GM19023 (cell line): ENCODE results near the gene ZNF277.
"Not testable (repeated sequence)": the region's sequence is repeated elsewhere in the genome, so short reads cannot be mapped to it uniquely, and the experiment has no call there.

Source experiments
- ATAC-seq: cut with Tn5 transposase; IDR thresholded peaks from one replicate; pipeline ENCODE4 v1.9.1; 2021; ENCODE audit warnings: mild to moderate bottlenecking, moderate library complexity; ENCODE audit not compliant: unreplicated experiment

The ZNF277 gene

DNA sequence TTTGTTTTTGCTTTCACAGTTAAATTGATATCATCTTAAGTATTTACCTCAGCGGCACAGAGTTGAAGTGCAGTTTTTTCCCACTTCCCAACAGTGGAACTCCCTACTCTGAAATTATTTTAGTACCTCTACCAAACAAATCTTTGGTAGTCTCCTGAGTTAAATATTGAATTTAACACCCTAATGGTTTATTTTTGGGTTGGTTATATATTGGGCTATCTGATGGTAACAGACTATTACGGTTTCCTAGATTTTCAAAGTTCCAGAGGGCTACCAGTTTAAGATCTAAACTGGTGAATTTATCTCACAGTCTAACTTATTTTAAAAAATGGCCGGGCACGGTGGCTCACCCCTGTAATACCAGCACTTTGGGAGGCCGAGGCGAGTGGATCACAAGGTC lies 1.3 kb downstream of the ZNF277 start:
- no peak for ATAC-seq

DNA sequence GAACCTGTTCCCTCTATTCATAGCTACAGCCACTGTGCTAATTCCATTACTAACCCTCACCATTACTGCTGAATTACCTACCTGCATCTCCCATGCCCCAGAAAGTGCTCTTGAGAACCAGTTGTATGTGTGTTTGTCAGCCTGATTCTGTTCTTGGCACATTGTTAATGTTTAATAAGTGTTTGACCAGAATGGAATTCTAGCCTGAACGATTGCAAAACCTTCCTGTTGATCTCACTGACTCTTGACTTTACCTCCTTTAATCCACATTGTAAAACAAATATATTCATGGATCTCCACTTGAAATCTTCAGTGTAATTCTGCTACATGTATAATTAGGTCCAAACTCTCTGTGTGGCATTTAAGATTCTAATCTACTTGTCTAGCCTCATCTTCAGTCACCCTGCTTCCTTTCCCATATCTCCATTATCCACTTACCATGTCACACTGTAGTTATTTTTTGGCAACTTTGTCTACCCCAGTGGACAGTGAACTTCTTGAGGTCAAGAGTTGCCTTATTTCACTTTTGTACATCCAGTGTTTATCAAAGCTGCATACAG lies 4.9 kb downstream of the ZNF277 start:
- ATAC-seq, result no peak

DNA sequence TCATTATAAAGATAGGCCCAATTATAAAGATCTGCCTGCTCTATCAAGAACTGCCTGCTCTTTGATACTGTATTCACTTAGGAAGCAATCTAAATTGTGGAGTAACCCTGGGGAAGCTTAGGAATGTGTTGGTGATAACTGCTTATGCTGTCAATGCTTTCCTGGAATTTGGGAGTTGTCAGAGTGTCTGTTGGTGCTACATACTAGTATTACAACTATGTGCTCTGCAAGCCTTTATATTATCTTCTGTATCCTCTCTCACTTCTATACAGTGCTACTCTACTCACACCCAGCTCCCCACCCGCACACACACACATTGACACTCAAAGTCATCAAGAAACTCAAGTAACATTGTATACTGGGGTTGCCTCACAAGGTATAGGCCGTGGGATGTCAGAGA lies 6.1 kb downstream of the ZNF277 start:
- ATAC-seq, result no peak

DNA sequence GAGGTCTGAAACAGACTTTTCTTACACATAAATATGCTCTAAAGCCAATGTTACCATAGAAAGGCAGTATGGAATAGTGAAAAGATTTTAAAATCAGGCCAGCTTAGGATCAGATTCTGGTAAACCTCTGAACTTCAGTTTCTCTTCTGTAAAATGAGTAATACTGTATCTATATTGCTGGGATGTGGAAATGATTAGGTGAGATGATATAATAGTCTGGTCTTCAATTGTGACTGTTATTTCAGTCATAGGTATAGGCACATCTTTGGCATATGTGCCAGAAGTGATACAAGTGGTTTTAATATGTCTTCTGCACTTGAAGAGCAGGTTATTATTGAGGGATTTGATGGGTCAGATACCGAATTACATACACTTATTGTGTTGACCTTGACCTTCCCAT lies 7.2 kb downstream of the ZNF277 start:
- ATAC-seq, result no peak

GRCh38 chr7:112214268-112214667 lies 7.8 kb downstream of the ZNF277 start:
- no peak for ATAC-seq

DNA sequence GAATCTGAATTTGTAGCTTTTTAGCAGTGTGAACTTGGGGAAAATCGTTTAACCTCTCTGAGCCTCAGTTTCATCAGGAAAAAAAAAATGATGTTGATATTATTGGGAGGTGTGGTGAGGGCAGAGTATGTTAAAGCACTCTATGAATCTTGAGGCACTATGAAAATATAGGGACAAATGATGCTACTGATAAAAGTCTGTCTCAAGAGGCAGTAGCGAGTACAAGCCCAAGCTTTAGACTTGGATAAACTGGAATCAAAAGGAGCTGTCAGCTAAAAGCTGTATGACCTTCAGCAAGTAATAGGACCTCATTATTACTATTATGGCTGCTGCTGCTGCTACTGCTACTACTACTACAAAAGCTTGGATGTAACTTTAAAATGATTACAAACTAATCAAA lies 8.4 kb downstream of the ZNF277 start:
- ATAC-seq, result no peak

DNA sequence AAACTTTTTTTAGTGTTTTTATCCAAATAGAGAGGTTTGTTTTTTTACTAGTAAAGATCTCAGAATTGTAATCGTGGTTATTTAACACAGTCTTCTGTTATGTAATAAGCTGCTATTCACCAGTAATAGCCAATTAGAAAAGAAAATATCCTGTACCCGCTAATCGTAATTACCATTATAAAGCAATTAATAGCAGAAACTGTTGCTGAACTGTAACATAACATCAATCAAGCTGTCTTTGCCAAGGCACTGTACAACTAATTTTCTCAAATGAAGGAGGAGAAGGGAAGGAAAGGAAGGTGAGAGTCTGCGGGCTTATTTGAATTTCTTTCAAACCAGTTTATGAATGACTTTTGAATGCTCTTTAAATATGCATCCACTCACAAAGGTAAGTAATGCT lies 9.3 kb downstream of the ZNF277 start:
- no peak for ATAC-seq

DNA sequence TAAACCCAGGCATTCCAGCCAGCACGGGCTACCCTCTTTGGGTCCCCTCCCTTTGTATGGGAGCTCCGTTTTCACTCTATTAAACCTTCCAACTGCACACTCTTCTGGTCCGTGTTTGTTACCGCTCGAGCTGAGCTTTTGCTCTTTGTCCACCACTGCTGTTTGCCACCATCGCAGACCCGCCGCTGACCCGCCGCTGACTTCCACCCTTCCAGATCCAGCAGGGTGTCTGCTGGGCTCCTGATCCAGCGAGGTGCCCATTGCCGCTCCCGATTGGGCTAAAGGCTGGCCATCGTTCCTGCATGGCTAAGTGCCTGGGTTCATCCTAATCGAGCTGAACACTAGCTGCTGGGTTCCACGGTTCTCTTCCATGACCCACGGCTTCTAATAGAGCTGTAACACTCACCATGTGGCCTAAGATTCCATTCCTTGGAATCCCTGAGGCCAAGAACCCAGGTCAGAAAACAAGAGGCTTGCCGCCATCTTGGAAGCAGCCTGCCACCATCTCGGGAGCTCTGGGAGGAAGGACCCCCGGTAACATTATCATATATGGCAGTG lies 14.5 kb downstream of the ZNF277 start:
- no peak for ATAC-seq

DNA sequence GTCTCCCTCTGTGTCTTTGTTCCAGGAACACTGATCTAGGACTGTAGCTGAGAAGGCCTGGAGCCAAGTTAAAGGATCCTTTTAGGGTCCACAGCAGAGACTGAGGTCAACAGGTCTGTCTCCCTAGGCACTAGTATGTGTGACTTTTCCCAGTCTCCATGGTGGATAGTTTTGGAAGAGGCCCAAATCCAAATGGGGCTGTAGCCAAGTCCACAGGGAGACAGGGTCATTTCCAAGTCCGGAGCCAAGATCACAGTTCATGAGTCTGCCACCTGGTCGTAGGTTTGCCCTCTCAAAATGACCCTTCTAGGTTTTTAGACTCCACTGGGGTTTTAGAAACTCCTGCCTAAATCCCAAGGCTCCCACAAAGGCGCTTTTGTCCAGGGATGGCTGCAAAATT lies 16.8 kb downstream of the ZNF277 start:
- no peak for ATAC-seq

- ATAC-seq, result no peak
These were observed 17.7 kb downstream of the ZNF277 start for GRCh38 chr7:112224186-112224585.

DNA sequence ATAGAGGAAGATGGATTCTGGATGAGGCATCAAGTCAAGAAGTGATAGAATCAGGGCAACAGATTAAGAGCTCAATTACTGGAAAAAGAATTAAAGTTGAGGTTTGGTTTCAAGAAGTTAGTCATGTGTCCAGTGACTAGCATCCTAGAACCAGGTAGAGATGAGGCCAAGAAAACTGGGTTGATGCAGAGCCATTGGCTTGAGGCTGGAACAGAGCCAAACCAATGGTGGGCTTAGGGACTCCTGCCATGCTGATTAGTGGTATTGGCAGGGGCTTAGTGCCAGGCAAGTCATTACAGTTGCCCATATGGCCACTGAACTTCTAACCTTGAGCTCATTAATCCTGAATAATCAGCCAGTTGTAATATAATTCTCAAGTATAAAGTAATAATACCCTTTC lies 18.5 kb downstream of the ZNF277 start:
- ATAC-seq, result no peak

GRCh38 chr7:112226701-112227276 lies 20.3 kb downstream of the ZNF277 start:
- no peak for ATAC-seq

DNA sequence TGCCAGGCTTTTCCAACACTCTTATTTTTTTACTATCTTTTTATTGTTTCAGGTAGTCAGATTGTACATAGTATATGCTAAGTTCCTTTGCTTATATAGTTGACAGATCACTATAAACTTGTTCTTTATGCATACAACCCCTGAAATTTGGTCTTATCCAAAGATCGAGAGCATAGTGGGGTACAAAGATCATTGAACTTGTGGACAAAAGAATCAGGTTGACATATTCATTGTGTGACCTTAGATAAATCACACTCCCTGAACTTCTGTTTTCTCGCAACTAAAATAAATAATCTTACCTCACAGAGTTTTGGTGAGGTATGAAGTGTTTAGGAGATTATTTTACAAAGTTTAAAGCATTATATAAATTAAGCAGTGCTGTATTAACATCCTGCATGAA lies 22.1 kb downstream of the ZNF277 start:
- no peak for ATAC-seq

GRCh38 chr7:112232212-112232978 lies 25.9 kb downstream of the ZNF277 start:
- ATAC-seq, result no peak

GRCh38 chr7:112233048-112233697 lies 26.7 kb downstream of the ZNF277 start:
- no peak for ATAC-seq

DNA sequence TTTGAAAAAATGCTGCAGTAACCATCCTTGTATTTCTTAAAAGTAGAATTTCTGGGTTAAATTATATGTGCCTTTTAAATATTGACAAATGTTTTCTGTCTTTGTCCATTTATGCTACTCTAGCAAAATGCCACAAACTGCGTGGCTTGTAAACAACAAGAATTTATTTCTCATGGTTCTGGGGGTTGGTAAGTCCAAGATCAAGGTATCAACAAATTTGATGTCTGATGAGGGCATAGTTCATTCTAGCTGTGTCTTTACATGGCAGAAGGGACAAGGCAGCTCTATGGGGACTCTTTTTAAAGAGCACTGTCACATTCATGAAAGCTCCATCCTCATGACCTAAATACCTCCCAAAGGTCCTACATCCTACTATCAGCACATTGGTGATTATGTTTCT lies 27.7 kb downstream of the ZNF277 start:
- no peak for ATAC-seq

DNA sequence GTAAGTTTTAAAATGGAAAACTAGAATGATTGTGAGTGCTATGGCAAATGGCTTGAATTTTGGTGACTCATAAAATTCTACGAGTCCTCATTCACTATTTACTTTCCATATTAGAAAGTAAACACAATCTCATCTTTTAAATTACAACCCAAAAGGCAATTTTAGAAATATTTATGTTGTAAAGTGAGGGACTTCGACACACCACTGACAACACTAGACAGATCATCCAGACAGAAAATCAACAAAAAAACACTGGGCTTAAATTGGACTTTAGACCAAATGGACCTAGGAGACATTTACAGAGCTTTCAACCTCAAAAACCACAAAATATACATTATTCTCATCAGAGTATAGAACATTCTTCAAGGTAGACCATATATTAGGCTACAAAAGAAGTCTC lies 30.1 kb downstream of the ZNF277 start:
- ATAC-seq, result no peak

GRCh38 chr7:112238330-112238729 lies 31.8 kb downstream of the ZNF277 start:
- no peak for ATAC-seq

DNA sequence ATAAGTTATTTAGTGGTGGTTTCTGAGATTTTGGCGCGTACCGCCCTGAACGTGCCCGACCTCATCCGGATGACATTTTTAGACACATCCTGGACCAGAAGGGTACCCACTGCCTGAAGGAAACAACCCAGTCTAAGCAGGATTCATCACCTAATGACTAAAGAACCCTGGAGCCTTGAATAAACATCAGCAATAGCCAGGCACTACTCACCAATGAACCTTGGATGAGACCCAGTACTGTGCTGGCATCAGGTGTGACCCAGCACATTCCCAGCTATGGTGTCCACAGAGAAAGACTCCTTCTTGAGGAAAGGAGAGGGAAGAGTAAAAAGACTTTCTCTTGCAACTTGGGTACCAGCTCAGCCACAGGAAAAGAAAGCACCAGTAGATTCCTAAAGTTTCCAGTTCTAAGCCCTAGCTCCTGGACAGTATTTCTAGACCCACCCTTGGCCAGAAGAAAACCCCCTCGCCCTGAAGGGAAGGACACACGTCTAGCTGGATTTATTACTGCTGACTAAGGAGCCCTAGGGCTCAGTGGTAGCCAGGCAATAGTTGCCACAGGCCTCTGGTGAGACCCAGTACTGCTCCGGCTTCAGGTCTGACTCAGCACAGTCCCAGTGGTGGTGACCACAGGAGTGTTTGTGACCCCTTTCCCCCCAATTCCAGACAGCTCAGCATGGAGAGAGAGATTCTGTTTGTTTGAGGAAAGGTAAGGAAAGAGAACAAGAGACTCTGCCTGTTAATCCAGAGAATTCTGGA lies 32.5 kb downstream of the ZNF277 start:
- no peak for ATAC-seq

GRCh38 chr7:112248598-112248997 lies 42.1 kb downstream of the ZNF277 start:
- ATAC-seq, result no peak

GRCh38 chr7:112249967-112250366 lies 43.5 kb downstream of the ZNF277 start:
- ATAC-seq, result not testable (repeated sequence)
